Cardiac muscle cell (in vitro differentiated cells and primary cell): ENCODE results near the gene EPHA8. TPM values are rescaled to one million over a fixed set of nuclear protein-coding genes. Genes with fewer than 3 reads are reported as not detected.

ENCODE experiments used
- DNase-seq, 2 donors: peaks; one replicate each; pipeline versions ENCODE4 v3.0.0 to v3.0.0-alpha.2; 2010 to 2017; ENCODE audit warnings: low read depth in 1 of 2, low spot score in 1 of 2
- H3K27ac ChIP-seq: fragments of 200-600 bp; sonication (generic); 2 replicates; pipeline ENCODE4 v1.5.1; 2016
- H3K27me3 ChIP-seq: fragments of 200-600 bp; sonication (generic); 2 replicates; pipeline ENCODE4 v1.6.0; 2016; ENCODE audit warnings: control low read depth
- H3K36me3 ChIP-seq: fragments of 200-600 bp; sonication (generic); 2 replicates; pipeline ENCODE4 v1.5.1; 2016; ENCODE audit warnings: control low read depth
- H3K4me1 ChIP-seq: fragments of 200-600 bp; sonication (generic); 2 replicates; pipeline ENCODE4 v1.8.1; 2017; ENCODE audit warnings: low read depth, mild to moderate bottlenecking, mixed run types
- H3K4me3 ChIP-seq: fragments of 200-600 bp; sonication (generic); 2 replicates; pipeline ENCODE4 v1.5.1; 2016; ENCODE audit warnings: mild to moderate bottlenecking
- H3K9me3 ChIP-seq: fragments of 200-600 bp; sonication (generic); 2 replicates; pipeline ENCODE4 v1.5.1; 2017; ENCODE audit warnings: low read depth, mild to moderate bottlenecking, control low read depth
- polyA plus RNA-seq: library from polyadenylated mRNA; unstranded; fragments of >200 nt; fragmentation: Nextera tagmentation; extraction: Ambion mirVana; gene quantifications from 2 replicates; pipeline ENCODE4 v1.2.1, GENCODE V29; 2016
- total RNA-seq: library from RNA; depleted of rRNA; stranded (reverse); fragments of >200 nt; gene quantifications from 2 replicates; pipeline ENCODE4 v1.2.3, GENCODE V29; 2016
- TF ChIP-seq, protein P1 (sequence below): IDR thresholded peaks from 2 replicates; pipeline ENCODE4 v1.5.1; 2012; ENCODE audit warnings: low read depth, mild to moderate bottlenecking, low read length

The EPHA8 gene
- total and polyA plus RNA-seq, 2 experiments from 2014 or later: 4.7 to 10.9 TPM

DNA sequence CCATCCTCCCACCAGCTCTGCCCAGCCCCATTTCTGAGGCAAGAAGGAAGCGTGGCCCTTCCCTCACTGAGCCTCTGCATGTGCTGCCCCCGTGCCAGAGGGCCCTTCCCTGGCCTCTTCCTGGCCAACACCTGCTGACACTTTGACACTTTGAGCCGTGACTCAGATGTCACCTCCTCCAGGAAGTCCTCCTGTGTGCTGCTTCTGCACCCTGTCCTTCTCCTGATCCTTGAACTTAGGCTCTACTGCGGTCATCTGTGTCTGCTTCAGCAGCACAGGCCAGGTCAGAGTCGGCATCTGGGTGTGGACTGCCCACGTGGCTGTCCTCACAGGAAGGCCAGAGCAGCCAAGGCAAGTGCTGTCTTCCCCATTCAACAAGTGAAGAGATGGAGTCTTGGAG, 19.6 kb upstream of the EPHA8 start:
- H3K27me3 ChIP-seq: peaks cover 42% of the 10 kb centered on the region

DNA sequence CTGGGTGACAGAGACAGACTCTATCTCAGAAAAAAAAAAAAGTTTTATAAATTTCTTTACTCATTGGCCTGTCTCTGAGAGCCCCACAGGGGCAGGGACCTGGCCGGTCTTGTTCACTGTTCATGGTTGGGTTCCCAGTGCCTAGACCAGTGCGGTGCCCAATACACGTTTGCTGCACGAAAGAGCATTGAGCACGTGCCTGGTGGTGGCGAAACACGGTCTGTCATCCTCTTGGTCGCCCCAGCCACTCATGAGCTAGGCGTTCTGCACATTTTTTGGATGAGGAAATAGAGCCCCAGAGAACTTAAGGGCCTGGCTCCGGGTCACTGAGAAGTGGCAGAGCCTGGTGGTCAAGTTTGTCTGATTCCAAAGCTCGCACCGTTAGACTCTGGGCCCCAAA, 18.7 kb upstream of the EPHA8 start:
- H3K4me3 ChIP-seq: no peak overlapping the region
- H3K27ac ChIP-seq: no peak overlapping the region
- DNase-seq: no peak
- H3K27me3 ChIP-seq: peaks cover 42% of the 10 kb centered on the region
- no peaks in the 10 kb centered on the region for H3K36me3 ChIP-seq
- TF ChIP-seq, protein P1, sequence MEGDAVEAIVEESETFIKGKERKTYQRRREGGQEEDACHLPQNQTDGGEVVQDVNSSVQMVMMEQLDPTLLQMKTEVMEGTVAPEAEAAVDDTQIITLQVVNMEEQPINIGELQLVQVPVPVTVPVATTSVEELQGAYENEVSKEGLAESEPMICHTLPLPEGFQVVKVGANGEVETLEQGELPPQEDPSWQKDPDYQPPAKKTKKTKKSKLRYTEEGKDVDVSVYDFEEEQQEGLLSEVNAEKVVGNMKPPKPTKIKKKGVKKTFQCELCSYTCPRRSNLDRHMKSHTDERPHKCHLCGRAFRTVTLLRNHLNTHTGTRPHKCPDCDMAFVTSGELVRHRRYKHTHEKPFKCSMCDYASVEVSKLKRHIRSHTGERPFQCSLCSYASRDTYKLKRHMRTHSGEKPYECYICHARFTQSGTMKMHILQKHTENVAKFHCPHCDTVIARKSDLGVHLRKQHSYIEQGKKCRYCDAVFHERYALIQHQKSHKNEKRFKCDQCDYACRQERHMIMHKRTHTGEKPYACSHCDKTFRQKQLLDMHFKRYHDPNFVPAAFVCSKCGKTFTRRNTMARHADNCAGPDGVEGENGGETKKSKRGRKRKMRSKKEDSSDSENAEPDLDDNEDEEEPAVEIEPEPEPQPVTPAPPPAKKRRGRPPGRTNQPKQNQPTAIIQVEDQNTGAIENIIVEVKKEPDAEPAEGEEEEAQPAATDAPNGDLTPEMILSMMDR: no peak
- no peaks in the 10 kb centered on the region for H3K4me1 ChIP-seq
- H3K9me3 ChIP-seq: no peaks in the 10 kb centered on the region

More for the DNA sequence above, 19.6 kb upstream of the EPHA8 start:
- Histone ChIP-seq H3K4me3 (no peak overlapping the region), H3K4me1 (no peaks in the 10 kb centered on the region), H3K27ac (no peak overlapping the region), H3K36me3 (no peaks in the 10 kb centered on the region), H3K9me3 (no peaks in the 10 kb centered on the region)
- DNase-seq: no peak
- TF ChIP-seq, protein P1: no peak

DNA sequence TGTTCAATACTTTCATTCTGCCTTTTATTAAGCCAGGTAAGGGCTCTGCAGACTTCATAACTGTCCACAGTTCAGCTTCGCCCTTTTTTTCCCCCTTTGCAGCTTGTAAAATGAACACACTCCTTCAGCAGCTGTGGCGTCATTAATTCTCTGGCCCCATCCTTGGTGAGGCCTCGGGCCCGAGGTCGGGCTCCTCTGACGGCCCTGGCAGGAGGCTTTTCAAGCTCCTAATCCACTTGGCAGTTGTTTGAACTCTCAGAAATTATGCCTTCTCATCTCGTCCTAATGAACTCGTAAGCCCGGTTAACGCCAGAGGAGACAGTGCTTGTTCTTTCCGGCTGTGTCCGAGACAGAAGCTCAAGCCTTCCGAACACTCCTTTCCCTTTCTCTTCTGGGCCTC, 18.1 kb upstream of the EPHA8 start:
- Histone ChIP-seq H3K27me3 (peaks cover 42% of the 10 kb centered on the region), H3K27ac (no peak overlapping the region), H3K4me3 (no peak overlapping the region), H3K36me3 (no peaks in the 10 kb centered on the region), H3K4me1 (no peaks in the 10 kb centered on the region), H3K9me3 (no peaks in the 10 kb centered on the region)
- TF ChIP-seq, protein P1: no peak
- DNase-seq: no peak

DNA sequence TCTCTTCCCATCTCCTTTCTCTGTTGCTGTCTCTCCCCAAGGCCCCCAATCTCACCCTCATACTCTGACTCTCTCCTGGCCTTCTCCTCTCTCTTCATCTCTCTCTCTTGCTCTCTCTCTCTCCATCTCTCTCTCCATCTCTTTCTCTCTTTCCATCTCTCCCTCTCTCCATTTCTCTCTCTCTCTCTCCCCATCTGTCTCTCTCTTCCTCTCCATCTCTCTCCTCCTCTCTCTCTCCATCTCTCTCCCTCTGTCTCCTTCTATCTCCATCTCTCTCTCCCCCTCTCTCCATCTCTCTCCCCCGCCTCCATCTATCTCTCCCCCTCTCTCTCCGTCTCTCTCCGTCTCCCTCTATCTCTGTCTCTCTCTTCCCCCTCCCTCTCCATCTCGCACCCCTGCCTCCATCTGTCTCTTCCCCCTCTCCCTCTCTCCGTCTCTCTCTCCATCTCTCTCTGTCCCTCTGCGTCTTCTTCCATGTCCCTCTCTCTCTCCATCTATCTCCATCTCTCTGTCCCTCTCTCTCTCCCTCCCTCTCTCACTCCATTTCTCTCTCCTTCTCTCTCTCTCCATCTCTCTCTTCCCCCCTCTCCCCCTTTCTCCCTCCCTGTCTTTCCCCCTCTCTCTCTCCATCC, 16.0 kb upstream of the EPHA8 start:
- Histone ChIP-seq H3K9me3 (no peaks in the 10 kb centered on the region), H3K4me1 (peaks cover 4% of the 10 kb centered on the region), H3K36me3 (no peaks in the 10 kb centered on the region), H3K27ac (no peak overlapping the region), H3K4me3 (no peak overlapping the region), H3K27me3 (peaks cover 42% of the 10 kb centered on the region)
- TF ChIP-seq, protein P1: no peak
- DNase-seq: no peak

DNA sequence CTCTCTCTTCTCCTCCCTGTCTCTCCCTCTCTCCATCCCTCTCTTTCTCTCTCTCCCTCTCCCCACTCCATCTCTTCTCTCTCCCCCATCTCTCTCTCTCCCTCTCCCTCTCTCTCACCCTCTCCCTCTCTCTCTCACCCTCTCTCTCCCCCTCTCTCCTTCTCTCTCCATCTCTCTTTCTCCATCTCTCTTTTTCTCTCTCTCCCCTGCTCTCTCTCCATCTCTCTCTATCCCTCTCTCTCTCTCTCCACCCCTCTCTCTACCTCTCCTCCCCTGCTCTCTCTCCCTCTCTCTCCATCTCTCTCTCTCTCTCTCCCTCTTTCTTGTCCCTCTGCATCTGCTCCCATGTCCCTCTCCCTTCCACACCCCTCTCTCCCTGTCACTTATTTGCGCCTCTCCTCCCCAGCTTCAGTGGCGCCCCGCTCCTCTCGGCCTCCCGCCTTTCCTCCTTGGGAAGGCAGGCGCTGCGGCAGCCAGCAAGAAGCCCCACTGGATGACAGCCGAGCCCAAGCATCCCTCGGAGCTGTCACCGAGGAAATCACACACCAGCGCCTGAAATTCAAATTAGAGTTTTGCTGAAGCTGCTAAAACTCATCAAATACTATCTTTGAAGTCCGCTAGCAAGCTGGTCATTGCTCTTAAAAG, 15.3 kb upstream of the EPHA8 start:
- Histone ChIP-seq H3K27ac (no peak overlapping the region), H3K4me1 (peaks cover 4% of the 10 kb centered on the region), H3K36me3 (no peaks in the 10 kb centered on the region), H3K4me3 (no peak overlapping the region), H3K27me3 (peaks cover 42% of the 10 kb centered on the region), H3K9me3 (no peaks in the 10 kb centered on the region)
- TF ChIP-seq, protein P1: no peak
- DNase-seq: no peak
